DMS 273 (cell line): ENCODE data around the gene ADSS1.

Source experiments
- DNase-seq: peaks from one replicate; lab custom pipeline; 2025; ENCODE audit not compliant: unreplicated experiment; lab: John Stamatoyannopoulos, UW

Gene ADSS1

DNA sequence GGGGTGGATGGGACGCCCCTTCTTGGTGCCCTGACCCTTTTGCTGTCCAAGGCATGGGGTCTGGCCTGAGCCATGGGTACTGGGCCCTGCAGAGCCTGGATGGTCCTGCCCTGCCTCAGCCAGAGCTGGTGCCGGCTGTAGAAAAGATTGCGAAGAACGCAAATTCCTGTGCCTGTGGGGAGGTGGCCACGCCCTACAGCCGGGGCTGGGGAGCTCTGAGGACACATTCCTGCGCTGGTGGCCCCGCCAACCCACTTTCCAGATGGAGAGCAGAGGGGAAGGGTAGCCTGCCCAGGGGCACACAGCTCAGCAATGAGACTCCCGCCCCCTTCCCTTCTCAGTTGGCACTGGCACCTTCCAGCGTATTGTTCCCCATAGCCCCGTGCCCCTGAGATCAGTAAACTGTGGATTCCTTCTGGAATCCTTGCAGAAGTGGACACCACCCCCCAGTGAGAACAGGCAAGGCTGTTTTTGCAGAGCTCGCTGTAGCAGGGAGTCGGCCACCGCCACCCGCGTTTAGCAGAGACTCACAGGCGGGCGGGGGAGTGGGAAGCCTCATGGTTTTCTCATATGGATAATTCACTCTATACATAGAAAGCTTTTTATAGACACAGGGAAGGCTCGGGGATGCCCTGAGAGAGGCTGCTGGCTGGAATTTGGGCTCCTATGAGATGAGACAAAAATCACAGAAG lies 26.0 kb upstream of the ADSS1 start:
- no peak for DNase-seq

DNA sequence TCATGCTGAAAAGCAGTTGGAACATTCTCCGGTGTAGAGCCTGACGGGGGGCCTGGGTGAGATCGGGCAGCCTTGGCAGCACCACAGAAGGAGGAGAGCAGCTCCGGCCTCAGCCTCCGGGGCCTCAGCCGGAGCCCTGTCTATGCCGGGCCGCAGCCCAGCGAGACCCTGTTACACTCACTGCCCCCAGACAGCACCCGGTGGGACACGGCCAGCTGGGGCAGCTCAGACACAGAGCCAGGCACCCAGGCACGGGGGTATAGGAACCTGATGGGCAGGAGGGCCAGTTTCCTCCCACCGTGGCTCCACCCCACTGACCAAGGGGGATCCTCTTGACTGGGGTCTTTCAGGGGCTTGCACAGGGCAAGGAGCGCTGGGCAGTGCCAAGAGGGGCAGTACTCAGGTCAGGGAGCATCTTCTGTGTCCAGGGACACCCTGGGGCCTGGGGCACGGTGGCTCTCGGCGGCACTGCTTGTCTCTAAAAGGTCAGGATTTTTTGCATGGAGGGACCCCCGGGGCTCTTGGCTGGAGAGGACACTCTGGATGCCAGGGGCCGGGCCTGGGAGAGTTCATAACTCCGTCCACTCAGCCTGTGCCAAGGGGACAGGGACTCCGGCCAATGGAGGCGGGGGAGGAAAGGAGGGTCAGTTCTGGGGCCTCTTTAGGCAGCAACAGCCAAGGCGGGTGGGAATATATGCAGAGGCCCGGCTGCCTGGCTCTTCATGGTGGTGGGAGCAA lies 25.2 kb upstream of the ADSS1 start:
- DNase-seq = no peak

DNA sequence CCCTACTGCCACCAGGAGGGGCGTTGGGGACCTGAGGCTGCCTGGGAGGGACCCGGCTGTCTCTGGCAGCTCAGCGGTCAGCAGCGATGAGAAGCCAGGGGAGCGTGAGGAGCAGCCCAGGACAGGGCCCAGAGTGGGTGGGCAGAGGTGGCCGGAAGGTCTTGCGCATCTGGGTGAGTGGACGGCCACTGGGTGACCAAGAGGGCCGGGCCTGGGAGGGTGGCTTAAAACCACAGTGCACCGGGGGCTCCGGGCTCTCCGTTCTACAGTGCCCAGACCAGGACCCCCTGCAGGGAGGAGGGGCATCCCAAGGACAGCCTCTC lies 24.6 kb upstream of the ADSS1 start:
- no peak for DNase-seq

DNA sequence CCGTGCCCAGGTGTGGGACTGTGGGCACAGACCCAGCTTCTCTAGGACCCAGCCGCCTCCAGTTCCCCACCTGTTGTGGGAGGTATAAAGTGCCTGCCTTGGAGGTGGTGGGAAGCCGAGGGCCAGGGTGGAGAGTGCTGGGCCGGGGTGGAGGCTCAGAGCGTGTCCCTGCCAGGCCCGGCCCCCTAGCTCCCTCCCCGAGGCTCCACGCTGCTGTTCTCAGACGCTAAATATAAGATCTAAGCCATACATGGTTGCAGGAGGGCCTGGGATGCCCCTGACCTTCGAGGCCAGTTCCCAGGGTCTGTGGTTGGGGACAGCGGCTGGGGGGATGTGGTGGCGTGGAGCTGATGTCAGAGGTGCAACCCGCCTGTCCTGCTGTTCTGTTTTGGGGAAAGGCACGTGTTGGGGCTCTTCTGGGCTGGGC lies 23.8 kb upstream of the ADSS1 start:
- peak; percentile 46 for DNase-seq

DNA sequence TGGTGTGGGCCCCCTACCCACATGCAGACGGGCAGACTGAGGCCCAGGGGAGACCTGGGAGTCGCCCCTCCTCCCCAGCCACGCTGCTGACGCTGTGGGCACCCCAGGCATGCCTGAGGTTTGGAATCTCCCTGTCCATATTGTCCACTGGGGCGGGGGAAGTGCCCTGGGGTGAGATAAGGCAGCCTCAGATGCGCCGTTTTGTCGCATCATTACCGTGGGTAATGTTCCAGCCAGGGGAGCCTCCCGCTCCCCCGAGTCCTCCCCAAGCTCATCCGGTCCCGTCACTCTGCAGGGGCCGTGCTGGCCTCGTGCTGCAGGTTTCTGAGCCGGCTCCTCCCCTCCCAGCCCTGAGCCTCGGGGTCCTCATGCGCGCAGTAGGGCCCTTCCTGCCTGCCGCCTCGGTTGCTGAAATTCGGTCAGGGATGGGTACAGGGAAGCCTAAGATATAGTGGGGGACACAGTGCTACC lies 23.2 kb upstream of the ADSS1 start:
- DNase-seq = no peak

DNA sequence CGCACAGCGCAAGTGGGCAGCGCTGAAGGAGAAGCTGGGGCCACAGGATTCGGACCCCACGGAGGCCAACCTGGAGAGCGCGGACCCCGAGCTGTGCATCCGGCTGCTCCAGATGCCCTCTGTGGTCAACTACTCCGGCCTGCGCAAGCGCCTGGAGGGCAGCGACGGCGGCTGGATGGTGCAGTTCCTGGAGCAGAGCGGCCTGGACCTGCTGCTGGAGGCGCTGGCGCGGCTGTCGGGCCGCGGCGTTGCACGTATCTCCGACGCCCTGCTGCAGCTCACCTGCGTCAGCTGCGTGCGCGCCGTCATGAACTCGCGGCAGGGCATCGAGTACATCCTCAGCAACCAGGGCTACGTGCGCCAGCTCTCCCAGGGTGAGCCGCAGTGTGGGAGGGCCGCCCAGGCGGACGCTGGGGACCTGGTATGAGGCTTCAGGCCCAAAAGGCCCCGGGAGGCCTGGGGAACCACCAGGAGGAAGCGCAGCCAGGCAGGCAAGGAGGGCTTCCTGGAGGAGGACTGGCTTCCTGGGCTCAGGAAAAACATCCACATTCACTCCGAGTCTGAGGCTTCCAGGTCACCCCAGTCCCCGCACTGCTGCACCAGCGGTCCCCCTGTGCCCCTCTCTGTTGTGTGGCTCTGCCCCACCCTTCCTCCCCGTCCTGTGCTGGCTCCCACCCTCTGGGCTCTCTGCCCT lies 22.5 kb upstream of the ADSS1 start:
- DNase-seq = no peak

DNA sequence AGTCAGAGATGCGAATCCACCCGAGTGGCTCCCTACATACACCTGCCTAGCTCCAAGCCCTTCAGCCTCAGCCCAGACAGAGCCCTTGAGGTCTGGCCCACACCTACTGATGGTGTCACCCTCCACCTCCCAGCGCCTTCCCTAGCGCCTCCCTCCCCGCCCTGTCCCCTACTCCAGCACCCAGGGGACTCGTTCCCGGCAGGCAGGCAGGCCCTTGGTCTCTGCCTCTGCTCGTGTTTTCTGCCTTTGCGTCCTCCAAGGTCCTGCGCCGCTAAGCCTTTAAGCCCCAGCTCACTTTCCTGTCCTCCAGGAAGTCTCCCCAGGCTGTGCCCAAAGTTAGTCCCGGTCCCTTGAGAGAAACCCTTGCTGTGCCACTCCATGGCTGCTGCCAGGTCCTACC lies 21.9 kb upstream of the ADSS1 start:
- no peak for DNase-seq

DNA sequence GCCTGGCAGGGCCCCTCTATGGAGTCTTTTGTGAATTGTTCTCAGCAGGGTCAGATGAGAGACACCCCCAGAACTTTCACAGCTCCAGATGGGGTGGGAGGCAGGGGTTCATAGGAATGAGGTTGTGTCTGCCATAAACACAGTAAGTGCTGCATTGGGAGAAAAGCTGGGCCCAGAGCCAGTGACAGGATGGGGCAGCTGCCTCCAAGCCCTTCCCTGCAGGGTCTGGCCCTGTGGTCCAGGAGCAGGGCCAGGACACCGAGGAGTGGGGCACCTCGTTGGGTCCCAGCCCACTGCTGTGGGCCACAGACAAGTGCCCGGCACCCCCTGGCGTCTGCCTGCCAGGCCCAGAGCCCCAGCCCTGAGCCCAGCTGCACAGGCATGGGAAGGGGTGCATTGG lies 21.4 kb upstream of the ADSS1 start:
- no peak for DNase-seq

DNA sequence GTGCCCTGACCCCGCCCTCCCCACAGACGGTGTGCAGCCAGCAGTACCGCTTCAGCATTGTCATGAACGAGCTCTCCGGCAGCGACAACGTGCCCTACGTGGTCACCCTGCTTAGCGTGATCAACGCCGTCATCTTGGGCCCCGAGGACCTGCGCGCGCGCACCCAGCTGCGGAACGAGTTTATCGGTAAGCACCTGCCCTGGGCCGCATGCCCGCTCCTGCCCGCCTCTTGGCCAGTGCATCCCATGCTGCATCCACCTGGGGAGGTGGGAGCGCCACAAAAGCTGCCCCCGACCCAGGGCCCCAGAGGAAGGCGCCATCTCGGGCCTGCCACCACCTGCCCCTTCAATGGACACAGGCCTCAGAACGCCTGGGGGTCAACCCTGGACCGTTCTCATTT lies 20.8 kb upstream of the ADSS1 start:
- no peak for DNase-seq

DNA sequence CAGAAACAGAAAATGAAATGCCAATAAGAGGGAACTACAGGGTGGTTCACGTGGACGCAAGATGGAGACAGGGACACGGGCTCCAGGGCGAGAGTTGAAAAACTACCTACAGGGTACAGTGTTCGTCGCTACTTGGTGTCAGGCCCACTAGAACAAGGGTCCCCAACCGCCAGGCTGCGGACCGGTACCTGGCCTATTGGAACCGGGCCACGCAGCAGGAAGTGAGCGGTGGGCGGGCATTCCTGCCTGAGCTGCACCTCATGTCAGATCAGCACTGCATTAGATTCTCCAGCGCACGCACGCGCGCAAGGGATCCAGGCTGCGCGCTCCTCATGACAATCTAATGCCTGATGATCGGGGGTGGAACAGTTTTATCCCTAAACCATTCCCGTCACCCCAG lies 19.8 kb upstream of the ADSS1 start:
- no peak for DNase-seq

DNA sequence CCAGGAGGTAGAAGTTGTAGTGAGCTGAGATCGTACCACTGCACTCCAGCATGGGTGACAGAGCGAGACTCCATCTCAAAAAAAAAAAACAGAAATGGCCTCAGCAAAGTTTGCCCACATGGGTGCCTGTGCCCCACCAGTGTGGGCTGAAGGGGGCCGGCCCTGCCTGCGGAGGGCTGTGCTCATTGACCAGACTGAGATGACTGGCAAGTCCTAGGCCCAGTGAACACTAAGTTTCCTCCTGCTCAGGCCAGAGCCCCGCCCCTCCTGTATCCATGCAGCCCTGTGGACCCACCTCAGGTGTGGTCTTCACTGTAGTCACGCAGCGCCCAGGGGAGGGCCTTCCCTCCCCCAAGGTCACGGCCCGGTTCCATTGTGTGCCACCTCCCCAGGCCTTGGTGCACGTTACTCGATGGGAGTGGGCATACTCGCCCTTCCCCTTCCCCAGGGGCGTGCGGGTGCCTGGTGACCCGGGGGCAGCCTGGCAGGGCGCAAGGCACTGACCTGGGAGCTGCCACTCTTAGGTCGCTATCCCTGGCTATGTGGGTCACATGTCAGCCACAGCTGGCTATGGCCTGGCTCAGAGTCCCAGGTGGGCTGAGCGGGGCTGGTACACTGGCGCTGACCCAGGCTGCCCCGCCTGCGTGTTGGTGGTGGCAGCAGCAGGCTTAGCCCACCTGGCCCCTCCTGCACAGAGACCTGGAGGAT lies 18.5 kb upstream of the ADSS1 start:
- DNase-seq = peak; percentile 40

DNA sequence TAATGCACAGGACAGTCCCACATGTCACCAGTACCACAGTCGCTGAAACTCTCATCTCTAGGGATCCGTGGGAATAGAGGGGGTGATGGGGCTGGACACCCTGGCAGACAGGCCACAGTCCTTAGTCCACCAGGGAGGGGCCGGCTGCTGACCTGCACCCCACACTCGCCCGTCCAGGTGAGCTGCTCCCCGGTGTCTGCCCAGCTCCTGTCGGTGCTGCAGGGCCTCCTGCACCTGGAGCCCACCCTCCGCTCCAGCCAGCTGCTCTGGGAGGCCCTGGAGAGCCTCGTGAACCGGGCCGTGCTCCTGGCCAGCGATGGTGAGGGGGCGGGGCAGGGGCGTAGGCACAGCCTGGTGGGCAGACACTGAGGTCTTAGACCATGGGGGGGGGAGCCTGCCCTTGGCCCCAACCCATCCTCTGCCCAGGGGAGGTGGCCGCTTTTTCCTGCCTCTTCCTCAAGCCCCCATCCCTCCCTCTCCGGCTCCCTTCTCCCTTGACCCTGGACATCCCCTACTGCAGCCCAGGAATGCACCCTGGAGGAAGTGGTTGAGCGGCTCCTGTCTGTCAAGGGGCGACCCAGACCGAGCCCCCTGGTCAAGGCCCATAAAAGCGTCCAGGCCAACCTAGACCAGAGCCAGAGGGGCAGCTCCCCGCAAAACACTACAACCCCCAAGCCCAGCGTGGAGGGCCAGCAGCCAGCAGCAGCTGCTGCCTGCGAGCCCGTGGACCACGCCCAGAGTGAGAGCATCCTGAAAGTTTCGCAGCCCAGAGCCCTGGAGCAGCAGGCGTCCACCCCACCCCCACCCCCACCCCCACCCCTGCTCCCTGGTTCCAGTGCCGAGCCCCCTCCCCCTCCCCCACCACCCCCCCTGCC lies 17.1 kb upstream of the ADSS1 start:
- DNase-seq = peak; percentile 69

DNA sequence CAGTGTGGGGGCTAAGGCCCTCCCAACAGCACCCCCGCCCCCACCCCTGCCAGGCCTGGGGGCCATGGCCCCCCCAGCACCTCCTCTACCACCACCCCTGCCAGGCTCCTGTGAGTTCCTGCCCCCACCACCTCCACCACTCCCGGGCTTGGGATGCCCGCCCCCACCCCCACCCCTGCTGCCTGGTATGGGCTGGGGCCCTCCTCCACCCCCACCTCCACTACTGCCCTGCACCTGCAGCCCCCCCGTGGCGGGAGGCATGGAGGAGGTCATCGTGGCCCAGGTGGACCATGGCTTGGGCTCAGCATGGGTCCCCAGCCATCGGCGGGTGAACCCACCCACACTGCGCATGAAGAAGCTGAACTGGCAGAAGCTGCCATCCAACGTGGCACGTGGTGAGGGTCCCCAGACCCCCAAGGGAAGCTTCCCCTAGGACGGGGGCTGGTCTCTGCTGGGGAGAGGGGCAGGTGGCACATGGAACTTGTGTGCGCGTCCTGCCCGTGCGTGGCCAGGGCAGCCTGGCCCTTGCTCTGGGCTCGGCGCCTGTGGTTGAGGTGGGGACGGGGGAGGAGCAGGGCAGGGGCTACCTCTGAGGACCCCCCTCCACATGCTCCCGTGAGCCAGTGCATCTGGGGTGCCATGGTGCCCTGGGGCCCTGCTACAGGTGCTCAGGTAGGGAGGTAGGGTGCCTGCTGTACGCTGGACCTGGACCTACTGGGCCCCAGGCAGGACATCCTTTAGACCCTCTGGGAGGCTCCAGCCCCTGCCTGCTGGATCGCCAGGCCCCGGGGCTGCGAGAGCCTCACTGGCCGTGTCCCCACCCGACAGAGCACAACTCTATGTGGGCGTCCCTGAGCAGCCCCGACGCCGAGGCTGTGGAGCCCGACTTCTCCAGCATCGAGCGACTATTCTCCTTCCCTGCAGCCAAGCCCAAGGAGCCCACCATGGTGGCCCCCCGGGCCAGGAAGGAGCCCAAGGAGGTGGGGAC lies 16.1 kb upstream of the ADSS1 start:
- peak; percentile 54 for DNase-seq

DNA sequence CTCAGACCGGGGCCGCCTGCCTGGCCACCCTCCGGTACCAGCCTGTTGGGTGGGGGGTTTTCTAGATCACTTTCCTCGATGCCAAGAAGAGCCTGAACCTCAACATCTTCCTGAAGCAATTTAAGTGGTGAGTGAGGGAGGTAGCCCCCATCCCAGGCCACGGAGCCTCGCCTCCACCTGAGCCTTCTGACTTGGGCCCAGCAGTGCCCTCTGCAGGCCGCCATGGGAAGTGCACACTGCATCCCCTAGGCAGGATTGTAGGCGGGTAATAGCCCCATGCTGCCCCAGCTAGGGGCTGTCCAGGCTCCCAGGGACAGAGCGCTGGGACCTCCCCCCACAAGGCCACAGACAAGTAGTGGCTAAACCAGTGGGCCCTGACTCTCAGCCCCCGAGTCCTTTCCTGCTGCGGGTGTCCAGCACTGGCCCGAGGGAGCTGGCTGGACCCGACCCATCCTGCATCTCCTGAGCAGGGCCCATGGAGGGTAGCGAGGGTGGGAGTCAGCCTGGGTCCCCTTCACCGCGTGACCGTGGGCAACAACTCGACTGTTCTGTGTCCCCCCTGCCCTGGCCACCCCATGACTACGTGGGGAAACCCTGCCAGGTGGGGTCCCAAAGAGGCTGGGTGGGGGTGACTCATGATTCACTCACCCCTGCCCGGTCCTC lies 15.3 kb upstream of the ADSS1 start:
- peak; percentile 89 for DNase-seq

DNA sequence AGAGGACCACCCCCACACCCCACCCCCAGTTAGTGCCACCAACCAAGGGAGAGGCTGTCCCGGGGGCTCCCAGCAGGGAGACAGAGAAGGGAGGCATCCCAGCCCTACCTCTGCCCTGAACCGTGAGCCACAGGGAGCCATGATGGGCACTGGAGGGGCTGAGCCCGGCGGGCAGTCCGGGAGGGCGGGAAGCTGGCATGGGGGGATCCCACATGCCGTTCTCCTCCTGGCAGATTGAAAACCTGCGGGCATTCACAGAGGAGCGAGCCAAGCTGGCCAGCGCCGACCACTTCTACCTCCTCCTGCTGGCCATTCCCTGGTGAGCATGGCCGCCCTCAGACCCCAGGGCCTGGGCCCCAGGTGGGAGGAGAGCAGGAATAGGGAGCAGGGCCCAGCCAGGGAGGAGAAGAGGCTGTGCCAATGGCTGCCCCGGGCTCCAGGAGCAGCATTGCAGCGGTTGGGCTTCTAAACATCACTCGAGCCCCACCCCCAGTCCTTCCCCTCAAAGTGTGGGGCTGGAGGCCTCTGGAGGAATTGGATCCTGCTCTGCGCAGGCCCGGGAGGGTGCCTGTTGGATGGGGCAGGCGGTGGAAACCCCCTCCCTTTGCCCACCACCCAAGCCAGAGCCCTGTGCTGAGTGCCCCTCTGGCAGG lies 14.5 kb upstream of the ADSS1 start:
- no peak for DNase-seq

DNA sequence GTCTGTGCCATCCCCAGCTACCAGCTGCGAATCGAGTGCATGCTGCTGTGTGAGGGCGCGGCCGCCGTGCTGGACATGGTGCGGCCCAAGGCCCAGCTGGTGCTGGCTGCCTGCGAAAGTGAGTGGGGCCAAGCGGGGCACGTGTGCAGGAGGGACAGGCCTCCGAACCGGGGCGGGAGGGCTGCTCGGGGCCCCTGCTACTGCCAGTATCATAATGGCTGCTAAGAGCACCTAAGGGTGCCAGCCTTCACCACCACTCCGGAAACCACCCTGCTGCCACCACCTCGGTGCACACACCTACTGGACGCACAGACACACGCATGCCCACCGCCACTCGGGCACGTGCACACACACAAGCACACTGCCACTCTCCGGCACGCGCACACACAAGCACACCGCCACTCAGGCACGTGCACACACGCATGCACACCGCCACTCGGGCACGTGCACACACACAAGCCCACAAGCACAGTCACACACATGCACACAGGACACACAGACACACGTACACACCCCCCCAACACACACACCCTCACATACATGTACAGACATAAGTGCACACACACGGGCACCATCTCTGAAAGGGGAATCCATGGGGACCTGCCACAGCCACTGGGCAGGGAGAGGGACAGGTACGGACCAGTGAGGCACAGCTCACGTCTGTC lies 13.8 kb upstream of the ADSS1 start:
- DNase-seq = no peak

DNA sequence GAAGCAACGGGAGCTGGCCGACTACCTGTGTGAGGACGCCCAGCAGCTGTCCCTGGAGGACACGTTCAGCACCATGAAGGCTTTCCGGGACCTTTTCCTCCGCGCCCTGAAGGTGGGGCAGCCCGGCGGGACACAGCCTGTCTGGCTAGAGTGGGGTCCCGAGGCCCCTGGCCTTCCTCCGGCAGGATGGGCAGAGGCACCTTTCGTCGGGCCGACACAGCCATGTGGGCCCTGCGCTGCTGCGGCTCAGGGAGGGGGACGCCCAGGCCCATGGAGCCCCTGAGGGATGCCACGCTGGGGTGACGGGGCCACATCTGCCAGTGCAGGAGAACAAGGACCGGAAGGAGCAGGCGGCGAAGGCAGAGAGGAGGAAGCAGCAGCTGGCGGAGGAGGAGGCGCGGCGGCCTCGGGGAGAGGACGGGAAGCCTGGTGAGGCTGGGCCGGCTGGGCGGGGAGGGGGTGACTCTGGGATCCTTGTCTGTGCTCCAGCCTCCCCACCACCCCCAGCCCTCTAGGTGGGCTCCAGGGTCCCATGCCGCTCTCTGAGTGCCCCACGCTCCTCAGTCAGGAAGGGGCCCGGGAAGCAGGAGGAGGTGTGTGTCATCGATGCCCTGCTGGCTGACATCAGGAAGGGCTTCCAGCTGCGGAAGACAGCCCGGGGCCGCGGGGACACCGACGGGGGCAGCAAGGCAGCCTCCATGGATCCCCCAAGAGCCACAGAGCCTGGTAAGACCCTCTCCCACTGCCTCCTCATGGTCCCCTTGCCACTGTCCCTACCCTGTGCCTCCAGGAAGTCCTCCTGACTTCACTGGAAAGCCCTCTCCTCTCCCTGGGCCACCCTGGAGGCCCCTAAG lies 10.9 kb upstream of the ADSS1 start:
- DNase-seq = no peak
